ENCODE measurements around the gene FOXRED2.

Gene FOXRED2

DNA sequence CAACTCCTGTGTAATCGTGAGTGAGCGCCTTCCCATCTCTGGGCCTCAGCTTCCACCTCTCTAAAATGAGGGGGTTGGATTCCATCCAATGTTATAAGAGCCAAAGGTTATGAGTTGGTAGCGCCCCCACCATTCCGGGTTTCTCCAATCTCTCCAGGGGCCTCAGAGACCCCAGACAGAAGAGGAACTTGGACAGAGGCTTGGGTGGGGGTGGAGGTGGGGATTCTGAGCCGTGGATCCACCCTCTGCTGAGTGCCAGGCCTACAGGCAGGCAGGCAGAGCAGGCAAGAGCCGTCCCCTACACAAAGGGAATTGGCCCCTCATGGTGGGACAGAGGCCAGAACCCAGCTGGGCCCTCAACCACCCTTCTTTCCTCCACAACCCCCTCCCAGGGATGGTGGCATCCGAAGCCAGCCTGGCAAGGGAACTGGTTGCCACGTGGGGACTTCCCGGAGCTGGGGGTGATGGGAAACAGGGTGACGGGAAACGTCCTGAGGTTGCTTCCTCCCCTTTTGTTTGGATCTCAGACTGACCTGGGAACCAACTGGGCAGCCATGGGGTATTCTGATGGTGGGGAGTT, 57.2 kb downstream of the FOXRED2 start:
- DNase-seq (ENCODE audit: low spot score): no peak

DNA sequence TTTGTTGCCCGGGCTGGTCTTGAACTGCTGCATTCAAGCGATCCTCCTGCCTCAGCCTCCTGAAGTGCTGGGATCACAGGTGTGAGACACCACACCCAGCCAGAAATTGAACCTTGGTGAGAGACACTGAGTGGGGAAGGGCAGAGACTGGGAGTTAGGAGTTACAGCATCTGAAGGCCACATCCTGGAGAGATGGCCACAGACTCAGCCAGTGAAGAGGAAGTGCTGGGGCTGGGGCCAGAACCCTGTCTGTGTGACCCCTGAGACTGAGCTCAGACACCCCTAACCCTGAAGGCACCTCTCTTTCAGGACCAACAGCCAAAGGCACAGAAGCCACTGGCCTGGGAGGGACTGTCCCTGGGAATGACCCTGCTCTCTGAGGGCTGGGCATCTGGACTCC, 59.2 kb downstream of the FOXRED2 start:
- no peak for DNase-seq (ENCODE audit: low spot score)

DNA sequence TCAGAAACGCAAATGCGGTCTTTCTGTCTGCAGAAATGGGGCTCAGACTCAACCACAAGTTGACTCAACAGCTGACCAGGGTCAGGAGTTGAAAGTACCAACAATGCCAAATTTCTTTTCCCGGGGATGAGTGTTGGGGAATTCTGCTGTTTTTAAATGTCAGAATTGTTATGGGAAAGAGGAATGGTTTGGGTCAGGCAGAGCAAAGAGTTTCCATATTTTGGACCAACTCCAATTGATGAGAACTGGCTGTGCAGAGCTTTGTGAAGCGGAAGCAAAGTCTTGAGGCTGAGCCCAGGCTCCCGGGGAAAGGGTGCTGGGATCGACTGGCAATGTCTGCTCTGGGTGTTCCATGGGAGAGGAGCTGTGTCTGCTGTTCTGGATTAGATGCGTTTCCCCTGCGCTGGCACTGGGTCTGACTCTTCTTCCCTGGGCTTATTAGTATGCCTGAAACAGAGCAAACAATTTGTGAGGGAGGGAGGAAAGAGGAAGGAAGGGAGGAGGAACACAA, 61.6 kb downstream of the FOXRED2 start:
- DNase-seq (ENCODE audit: low spot score): no peak

DNA sequence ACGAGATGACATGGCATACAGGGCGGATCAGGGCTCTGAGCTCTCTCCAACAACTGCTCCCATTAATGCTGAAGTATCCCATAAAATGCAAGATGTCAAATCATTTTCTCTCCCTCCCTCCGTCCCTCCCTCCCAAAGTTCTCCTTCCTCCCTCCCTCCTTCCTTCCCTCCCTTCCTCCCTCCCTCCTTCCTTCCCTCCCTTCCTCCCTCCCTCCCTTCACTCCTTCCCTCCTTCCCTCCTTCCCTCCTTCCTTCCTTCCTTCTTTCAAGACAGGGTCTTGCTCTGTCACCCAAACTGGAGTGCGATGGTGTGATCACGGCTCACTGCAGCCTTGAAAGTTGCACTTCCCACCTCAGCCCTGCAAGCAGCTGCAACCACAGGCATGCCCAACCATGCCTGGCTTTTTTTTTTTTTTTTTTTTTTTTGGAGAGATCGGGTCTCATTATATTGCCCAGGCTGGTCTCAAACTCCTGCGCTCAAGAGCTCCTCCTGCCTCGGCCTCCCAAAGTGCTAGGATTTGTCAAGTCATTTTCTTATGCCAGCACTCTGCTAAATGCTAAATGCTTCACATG, 63.6 kb downstream of the FOXRED2 start:
- DNase-seq (ENCODE audit: low spot score): no peak

DNA sequence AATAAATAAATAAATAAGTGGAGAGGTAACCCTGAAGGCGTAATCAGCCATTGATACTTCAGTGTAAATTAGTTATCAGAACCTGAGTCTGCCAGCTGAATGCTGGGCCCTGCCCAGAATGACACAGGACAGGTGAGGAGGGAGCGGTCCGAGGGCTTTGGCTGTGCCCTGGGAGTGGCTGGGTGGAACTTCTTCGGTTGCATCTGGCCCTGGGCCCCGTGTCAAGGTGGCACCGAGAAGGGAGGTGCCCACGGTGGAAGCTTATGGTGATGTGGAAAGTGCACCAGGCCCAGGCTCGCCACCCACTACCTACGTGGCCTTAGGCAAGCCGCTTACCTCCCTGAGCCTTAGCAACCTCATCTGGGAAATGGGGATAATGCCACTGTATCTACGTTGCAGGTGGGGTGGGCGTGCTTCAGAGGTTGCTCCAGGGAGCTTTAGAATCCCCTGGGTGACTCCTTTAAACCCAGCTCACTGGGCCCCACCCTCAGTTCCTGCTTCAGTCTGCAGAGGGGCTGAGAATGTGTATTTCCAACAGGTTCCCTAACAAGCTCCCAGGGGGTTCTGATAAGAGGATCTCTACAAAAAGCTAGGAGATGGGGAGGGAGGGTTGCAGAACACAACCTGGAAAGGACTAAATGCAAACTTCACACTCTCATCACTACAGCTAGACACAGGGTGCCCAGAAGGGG, 64.2 kb downstream of the FOXRED2 start:
- DNase-seq (ENCODE audit: low spot score): no peak

DNA sequence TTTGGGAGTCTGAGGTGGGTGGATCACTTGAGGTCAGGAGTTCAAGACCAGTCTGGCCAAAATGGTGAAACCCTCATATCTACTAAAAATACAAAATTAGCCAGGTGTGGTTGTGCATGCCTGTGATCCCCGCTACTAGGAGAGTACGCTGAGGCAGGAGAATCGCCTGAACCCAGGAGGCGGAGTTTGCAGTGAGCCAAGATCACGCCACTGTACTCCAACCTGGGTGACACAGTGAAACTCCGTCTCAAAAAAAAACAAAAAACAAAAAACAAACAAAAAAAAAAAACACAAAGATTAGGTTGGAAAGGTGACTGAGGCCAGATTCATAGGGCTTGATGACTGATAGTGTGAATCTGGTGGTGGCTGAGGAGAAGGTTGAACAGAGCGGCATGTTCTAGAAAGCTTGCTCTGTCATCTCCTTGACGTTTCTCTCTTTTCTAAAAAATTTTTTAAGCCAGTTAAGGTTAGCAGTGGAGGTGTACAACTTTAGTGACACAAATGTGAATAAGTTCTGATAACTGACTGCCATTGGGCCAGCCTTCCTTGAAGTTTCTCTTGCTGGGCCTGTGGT, 66.3 kb downstream of the FOXRED2 start:
- no peak for DNase-seq (ENCODE audit: low spot score)

DNA sequence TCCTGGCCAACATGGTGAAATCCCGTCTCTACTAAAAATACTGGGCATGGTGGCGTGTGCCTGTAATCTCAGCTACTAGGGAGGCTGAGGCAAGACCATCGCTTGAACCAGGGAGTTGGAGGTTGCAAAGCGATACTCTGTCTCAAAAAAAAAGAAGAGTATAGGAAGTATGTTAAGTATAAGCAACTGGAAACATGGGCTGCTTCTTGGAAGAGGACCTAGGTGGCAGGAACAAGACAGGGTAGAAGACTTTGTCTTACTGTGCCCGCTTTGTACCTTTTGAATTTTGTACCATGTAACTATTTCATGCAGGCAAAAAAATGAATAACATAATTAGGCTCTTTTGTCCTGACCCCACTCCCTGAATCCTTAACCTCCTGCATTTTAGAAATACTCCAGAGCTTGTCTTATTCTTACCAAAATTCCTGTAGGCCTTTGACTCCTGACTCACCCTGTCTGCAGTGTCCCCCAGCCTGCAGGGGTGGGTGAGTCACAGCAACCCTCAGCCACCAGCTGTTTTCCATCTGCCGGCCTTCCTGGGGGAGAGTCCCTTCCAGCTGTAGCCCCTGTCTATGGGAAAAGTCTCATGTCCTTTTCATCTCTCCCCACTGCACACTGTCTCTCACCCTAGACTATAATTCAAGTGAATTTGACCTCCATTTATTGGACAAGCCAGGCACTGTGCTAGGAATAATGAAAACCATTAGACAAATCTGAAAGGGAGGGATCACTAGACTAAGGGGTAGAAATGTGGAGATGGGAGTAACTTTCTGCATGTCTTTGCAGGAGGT, 67.2 kb downstream of the FOXRED2 start:
- no peak for DNase-seq (ENCODE audit: low spot score)
